Activated CD4-positive, alpha-beta T cell treated with anti-CD3 and anti-CD28 coated beads, Interleukin-10, Interleukin-2, amounts not matched to agents 100 ng/mL and 50 ng/mL, durations not matched to agents 16 hours and 8 hours (primary cell): ENCODE results near the gene RTN4RL2.
A peak's percentile ranks its signal among the peaks of the same experiment; 100 is the strongest.

ENCODE experiments used
- DNase-seq: peaks from one replicate; pipeline ENCODE4 v3.0.0-alpha.2; 2020

Gene RTN4RL2

GRCh38 chr11:57460022-57460757 is at the start of gene RTN4RL2:
TSS of gene RTN4RL2 (plus strand) at chr11:57460528. CDS start at chr11:57460866, 338 bp downstream.
- peak; percentile 67 for DNase-seq

DNA sequence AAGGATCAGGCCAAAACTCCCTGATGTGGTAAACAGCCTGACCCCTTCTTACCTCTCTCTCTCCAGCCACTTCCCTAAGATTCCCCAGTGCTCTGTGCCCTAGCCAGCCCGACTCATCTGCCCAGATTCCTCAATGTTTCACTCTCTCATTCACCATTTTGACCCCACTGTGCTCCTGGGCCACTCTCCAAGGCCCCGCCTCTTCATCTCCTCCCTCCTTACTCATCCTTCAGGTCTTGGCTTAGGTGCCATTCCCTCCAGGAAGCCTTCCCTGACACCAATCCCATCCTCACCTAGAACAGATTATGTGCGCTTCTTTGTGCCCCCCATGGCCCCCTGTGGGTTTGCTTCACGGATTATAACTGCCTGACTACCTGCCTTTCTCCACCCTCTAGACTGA is 46.6 kb upstream of the RTN4RL2 start:
- DNase-seq, result no peak

DNA sequence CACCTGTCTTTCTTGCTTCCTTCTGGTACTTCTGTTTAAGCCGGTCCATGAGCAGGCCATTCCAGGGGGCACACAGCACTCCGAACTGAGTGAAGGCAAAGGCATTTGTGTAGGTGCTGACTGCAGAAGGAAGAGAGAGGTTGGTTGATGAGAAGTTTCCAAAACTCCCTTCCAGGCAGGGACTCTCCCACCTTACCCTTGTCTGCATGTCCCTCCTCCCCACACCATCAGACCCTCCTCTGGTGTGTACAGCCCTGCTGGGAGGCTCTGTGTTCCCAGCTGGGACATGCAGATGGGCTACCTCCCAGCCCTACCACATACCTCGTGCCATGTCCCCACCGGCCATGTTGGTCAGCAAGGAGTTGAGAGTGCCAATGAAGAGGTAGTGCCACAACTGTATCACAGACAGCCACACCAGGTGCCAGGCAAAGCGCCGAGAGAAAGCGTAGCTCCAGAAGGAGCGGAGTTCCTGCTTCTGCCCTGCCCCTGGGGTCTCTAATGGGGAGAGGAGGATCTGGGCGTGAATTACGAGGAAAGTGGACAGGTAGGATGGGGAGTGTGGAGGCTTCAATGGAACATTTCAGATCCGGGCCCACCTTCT is 45.6 kb upstream of the RTN4RL2 start:
- no peak for DNase-seq

- no peak for DNase-seq
Observed at GRCh38 chr11:57416436-57416835, 43.9 kb upstream of the RTN4RL2 start.

DNA sequence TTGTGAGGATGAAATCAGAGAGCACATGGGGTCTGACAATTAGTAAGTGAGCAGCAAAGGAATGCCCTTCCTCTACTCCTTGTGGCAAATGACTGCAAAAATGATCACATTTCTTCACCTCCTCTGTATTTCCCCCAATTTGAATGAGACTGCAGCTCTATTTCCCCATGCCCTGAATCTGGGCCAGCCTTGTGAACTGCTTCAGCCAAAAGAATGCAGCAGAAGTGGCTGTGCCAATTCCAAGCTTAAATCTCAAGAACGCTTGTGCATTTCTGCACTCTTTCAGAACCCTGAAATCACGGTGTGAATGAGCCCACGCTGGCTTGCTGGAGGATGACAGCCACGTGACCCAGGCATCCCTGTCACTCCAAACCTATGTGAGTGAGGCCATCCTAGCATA is 43.3 kb upstream of the RTN4RL2 start:
- DNase-seq, result no peak

- DNase-seq, result no peak
Observed at GRCh38 chr11:57418131-57418530, 42.2 kb upstream of the RTN4RL2 start.

GRCh38 chr11:57419146-57419545 is 41.2 kb upstream of the RTN4RL2 start:
- no peak for DNase-seq

DNA sequence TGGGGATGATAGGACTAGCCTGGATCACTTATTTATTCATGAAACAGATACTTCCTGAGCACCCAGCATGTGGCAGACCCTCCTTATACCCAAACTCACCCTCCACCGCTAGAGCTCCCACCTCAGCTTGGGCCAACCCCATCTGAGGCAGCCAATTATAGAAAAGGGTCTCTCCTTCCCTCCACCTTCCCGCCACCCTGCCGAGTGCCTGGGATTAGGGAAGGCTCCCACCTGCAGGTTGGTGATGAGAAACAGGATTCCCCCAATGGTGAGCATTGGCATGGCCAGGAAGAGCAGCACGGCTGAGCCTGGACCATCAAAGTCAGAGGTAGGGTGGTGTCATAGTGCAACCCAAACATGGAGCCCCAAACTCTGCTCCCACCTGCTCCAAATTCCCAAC is 39.3 kb upstream of the RTN4RL2 start:
- no peak for DNase-seq

- DNase-seq, result no peak
Observed at GRCh38 chr11:57421805-57422204, 38.5 kb upstream of the RTN4RL2 start.

- DNase-seq, result no peak
Observed at GRCh38 chr11:57422669-57423068, 37.7 kb upstream of the RTN4RL2 start.

- DNase-seq, result no peak
Observed at GRCh38 chr11:57424137-57424791, 36.1 kb upstream of the RTN4RL2 start.

GRCh38 chr11:57424792-57425564 is 35.4 kb upstream of the RTN4RL2 start:
- DNase-seq, result peak; percentile 98

DNA sequence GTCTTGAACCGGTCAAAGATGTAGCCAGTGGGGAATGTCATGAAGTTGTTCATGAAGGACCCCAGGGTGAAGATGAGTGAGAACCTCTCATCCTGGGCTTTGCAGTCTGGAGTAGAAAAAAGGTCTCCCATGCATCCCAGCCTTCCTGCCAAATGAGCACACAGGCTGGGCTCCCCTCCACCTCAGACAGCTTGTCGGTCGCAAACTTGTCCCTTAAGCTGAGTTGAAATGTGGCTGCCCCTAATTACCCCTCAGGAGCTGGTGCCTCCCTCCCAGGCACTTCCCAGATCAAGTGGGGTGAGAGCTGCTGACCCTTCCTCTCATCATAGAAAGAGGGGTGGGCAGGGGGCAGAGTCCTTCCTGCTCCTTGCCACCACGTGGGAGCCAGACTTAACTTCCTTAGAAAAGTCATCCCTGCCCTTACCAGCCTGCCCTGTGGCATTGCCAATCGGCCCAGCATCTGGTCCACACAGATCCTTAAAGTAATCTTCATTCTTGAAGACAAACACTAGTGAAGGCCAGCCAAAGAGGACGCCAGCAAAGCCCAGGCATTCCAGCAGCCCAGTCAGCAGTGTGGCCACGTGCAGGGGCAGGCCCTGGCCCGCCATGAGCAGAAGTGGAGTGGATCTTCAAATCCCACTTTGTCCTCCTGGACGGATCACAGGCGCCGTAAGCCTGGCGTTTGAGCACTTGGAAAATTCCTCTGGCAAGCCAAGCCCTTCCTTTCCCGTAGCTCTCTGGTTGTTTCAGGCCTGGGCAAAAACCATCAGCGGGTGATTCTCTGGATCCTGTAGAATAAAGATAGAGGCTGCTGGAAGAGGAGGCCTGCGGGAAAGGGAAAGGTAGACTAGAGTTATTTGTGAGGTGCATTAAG is 34.5 kb upstream of the RTN4RL2 start:
- peak; percentile 32 for DNase-seq

DNA sequence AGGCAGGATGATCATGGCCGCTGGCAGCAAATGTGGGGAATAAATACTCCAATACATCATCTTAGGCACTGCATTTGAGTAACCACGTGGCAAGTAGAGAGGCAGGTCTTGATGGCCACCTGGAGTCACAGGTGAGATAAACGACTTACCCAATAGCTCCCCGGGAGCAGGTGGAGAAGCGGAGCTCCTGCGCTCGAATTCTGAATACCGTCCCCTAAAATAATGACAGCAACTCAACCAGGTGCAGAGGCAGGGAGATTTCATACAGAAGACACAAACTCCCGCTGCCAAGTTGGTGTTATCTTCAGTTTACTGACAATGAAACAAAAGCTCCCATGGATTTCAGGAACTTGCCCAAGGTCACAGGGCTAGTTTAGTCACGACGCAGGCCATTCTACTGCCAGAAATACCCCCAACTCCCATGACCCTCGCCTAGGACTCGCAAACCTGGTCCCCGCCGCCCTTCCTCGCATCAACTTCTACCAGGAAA is 33.8 kb upstream of the RTN4RL2 start:
- DNase-seq, result peak; percentile 50

DNA sequence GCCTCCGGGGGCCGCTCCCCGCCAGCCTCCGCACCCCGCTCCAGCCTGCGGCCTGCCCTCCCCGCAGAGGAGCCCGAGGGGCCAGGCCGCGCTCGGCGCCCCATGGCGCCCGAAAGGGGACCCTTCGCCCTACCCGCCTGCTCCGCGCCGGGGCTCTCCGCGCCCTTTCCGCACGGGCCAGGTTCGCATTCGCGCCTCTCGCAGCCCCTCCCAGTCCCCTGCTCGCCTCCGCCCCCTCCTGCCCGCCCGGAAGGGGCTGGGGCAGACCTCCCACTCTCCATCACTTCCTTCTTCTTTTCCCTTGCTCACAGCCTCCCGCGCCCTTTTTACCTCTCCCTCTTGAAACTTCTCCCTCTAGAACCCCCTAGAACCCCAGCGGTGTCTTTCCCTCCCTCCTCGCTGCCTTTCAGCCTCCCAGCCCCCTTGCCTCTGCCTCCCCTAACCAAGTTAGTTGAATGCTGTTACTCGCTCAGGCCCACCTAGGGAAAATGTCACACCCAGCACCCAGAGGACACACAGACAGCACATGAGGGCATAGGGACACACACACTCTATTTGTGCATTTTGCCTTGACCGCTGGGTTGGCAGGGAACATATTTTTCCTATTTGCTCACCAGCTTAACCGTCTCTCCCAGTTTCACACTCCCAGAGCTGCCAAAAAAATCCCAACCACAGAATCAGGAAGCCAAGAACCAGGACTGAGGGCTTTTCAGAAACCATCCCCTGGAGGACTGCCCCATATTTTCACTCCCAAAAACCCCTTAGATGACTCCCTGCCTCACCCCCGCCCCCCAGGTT is 33.2 kb upstream of the RTN4RL2 start, which contains the start of gene SLC43A3:
Gene SLC43A3 (minus strand): TSS at position 193 of the 798 bp plus-strand sequence. CDS start 949 bp downstream, outside the sequence.
- DNase-seq, result peak; percentile 92

DNA sequence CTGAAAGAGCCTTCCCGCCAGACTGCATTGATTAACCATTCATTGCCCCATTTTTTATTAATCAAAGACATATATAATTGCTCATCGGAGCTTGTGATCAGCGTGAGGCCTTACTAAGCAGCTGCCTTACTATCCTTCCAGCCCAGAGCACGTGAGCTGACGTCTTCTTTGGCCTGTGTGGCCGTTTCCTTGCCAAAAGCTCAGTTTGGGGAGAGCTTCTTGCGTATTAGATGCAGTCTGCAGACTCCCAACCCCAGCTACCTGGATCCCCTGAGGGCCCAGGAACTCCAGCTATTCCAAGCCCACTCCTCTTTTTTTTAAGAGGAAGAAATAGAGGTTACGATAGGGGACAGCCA is 32.6 kb upstream of the RTN4RL2 start:
- DNase-seq, result no peak

- DNase-seq, result no peak
Observed at GRCh38 chr11:57428643-57429042, 31.7 kb upstream of the RTN4RL2 start.

GRCh38 chr11:57429946-57430345 is 30.4 kb upstream of the RTN4RL2 start:
- DNase-seq, result no peak

- no peak for DNase-seq
Observed at GRCh38 chr11:57430952-57431351, 29.4 kb upstream of the RTN4RL2 start.

DNA sequence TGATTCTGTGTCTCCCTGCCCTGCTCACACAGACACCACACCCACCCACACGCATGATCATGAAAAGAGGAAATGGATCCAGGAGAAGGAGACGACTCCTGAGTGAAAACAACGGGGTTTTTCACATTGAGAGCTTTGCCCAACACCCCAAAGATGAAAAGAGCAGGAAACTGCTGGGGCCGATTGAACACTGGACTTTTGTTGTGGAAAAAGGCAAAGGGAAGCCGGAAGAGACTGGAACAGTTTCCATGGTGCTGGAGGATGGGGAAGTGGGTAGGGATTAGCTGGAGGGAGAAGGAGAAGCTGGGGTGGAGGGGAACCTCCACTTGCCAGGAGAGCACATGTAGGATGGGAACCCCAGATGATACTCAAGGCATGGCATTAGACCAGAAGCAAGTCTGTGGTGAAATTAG is 28.2 kb upstream of the RTN4RL2 start:
- no peak for DNase-seq

GRCh38 chr11:57432714-57433163 is 27.6 kb upstream of the RTN4RL2 start:
- no peak for DNase-seq
